ENCODE results near the gene TP53I11.

TP53I11 gene

GRCh38 chr11:44944853-44945235 is 5.8 kb downstream of the TP53I11 start:
- no peaks in the 10 kb centered on the region for H3K27me3 ChIP-seq (ENCODE audit: control insufficient read depth, insufficient read depth, low read length)
- H3K4me3 ChIP-seq (ENCODE audit: low read depth, low read length) = no peak overlapping the region
- peaks cover 41% of the 10 kb centered on the region for H3K4me1 ChIP-seq (ENCODE audit: control insufficient read depth, insufficient read depth, low read length)

GRCh38 chr11:44944181-44944852 is 6.4 kb downstream of the TP53I11 start:
- Histone ChIP-seq H3K36me3 (ENCODE audit: control insufficient read depth, insufficient read depth, low read length) (peaks cover 3% of the 10 kb centered on the region), H3K27ac (ENCODE audit: low read depth, low read length) (no peak overlapping the region), H3K4me3 (ENCODE audit: low read depth, low read length) (no peak overlapping the region), H3K4me1 (ENCODE audit: control insufficient read depth, insufficient read depth, low read length) (peaks cover 44% of the 10 kb centered on the region), H3K9ac (ENCODE audit: low read length) (no peak overlapping the region), H3K27me3 (ENCODE audit: control insufficient read depth, insufficient read depth, low read length) (no peaks in the 10 kb centered on the region), H3K9me3 (ENCODE audit: control insufficient read depth, insufficient read depth, low read depth, low read length) (no peaks in the 10 kb centered on the region)

More at GRCh38 chr11:44944853-44945235, 5.8 kb downstream of the TP53I11 start:
- H3K9ac ChIP-seq (ENCODE audit: low read length) = no peak overlapping the region
- H3K36me3 ChIP-seq (ENCODE audit: control insufficient read depth, insufficient read depth, low read length) = peaks cover 3% of the 10 kb centered on the region
- H3K9me3 ChIP-seq (ENCODE audit: control insufficient read depth, insufficient read depth, low read depth, low read length) = no peaks in the 10 kb centered on the region
- no peak overlapping the region for H3K27ac ChIP-seq (ENCODE audit: low read depth, low read length)

DNA sequence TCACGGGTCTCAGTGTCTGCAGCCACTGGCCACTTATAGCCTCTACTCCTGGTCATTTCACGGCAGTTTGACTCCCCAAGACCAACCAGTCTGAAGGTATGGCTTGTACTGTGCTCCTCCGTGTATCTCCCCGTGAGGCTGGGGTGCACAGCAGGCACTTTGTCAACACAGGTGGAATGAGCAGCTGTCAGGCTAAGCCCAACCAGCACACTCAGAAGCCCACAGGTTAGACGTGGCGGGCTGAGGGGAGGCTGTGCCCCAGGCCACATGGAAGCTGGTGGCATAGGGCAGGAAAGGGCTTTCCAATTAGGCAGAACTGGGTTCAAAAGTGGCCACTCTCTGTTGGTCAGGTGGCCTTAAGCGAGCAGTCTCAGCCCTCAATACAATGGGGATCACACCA is 7.0 kb downstream of the TP53I11 start:
- H3K27me3 ChIP-seq (ENCODE audit: control insufficient read depth, insufficient read depth, low read length) = no peaks in the 10 kb centered on the region
- peaks cover 3% of the 10 kb centered on the region for H3K36me3 ChIP-seq (ENCODE audit: control insufficient read depth, insufficient read depth, low read length)
- no peak overlapping the region for H3K4me3 ChIP-seq (ENCODE audit: low read depth, low read length)
- no peak overlapping the region for H3K9ac ChIP-seq (ENCODE audit: low read length)
- H3K9me3 ChIP-seq (ENCODE audit: control insufficient read depth, insufficient read depth, low read depth, low read length) = no peaks in the 10 kb centered on the region
- peaks cover 43% of the 10 kb centered on the region for H3K4me1 ChIP-seq (ENCODE audit: control insufficient read depth, insufficient read depth, low read length)
- no peak overlapping the region for H3K27ac ChIP-seq (ENCODE audit: low read depth, low read length)

GRCh38 chr11:44943118-44943517 is 7.6 kb downstream of the TP53I11 start:
- no peaks in the 10 kb centered on the region for H3K9me3 ChIP-seq (ENCODE audit: control insufficient read depth, insufficient read depth, low read depth, low read length)
- no peak overlapping the region for H3K4me3 ChIP-seq (ENCODE audit: low read depth, low read length)
- H3K27me3 ChIP-seq (ENCODE audit: control insufficient read depth, insufficient read depth, low read length) = no peaks in the 10 kb centered on the region
- H3K27ac ChIP-seq (ENCODE audit: low read depth, low read length) = no peak overlapping the region
- H3K9ac ChIP-seq (ENCODE audit: low read length) = no peak overlapping the region
- H3K36me3 ChIP-seq (ENCODE audit: control insufficient read depth, insufficient read depth, low read length) = peaks cover 3% of the 10 kb centered on the region
- peaks cover 44% of the 10 kb centered on the region for H3K4me1 ChIP-seq (ENCODE audit: control insufficient read depth, insufficient read depth, low read length)

DNA sequence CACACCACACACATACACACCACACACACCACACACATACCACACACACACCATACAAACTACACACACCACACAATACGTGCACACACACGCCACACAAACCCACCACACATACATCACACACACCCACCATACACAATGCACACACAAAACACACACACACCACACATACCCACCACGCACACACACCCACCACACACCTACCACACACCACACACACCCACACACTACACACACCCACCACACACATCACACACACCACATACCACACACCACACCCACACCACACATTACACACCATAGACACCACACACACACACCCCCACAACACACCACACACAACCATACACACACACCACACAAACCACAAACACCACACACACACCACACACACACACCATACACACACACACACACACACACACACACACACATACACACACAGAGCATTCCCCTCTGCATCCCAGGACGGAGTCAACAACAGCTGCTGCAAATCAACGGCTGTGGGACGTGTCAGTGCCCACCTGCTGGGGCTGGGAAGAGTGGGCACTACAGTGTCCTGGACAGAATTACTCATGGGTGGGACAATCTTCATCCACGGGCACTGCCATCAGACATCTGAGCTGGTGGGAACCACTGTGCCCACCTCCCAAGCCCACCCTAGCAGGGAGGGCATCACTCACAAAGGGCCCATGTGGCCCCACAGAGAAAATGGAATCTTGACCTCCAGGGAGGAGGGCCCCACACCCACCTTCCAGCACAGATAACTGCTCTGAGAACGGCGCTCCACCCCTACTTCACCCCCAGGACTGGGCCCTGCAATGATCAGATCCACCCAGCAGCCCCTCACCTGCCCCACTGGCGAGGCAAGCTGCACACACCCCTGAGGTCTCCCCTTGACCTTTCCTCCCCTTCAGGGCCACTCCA is 8.4 kb downstream of the TP53I11 start:
- Histone ChIP-seq H3K27ac (ENCODE audit: low read depth, low read length) (no peak overlapping the region), H3K36me3 (ENCODE audit: control insufficient read depth, insufficient read depth, low read length) (peaks cover 3% of the 10 kb centered on the region), H3K4me3 (ENCODE audit: low read depth, low read length) (no peak overlapping the region), H3K9me3 (ENCODE audit: control insufficient read depth, insufficient read depth, low read depth, low read length) (no peaks in the 10 kb centered on the region), H3K9ac (ENCODE audit: low read length) (no peak overlapping the region), H3K4me1 (ENCODE audit: control insufficient read depth, insufficient read depth, low read length) (peaks cover 44% of the 10 kb centered on the region), H3K27me3 (ENCODE audit: control insufficient read depth, insufficient read depth, low read length) (no peaks in the 10 kb centered on the region)

- no peak overlapping the region for H3K4me3 ChIP-seq (ENCODE audit: low read depth, low read length)
- no peaks in the 10 kb centered on the region for H3K9me3 ChIP-seq (ENCODE audit: control insufficient read depth, insufficient read depth, low read depth, low read length)
- H3K27me3 ChIP-seq (ENCODE audit: control insufficient read depth, insufficient read depth, low read length) = no peaks in the 10 kb centered on the region
- peaks cover 44% of the 10 kb centered on the region for H3K4me1 ChIP-seq (ENCODE audit: control insufficient read depth, insufficient read depth, low read length)
- no peak overlapping the region for H3K27ac ChIP-seq (ENCODE audit: low read depth, low read length)
- H3K36me3 ChIP-seq (ENCODE audit: control insufficient read depth, insufficient read depth, low read length) = peaks cover 3% of the 10 kb centered on the region
- H3K9ac ChIP-seq (ENCODE audit: low read length) = no peak overlapping the region
These were observed 9.2 kb downstream of the TP53I11 start for GRCh38 chr11:44941259-44942021.

GRCh38 chr11:44940835-44941234 is 9.8 kb downstream of the TP53I11 start:
- Histone ChIP-seq H3K27me3 (ENCODE audit: control insufficient read depth, insufficient read depth, low read length) (no peaks in the 10 kb centered on the region), H3K36me3 (ENCODE audit: control insufficient read depth, insufficient read depth, low read length) (peaks cover 3% of the 10 kb centered on the region), H3K27ac (ENCODE audit: low read depth, low read length) (no peak overlapping the region), H3K4me1 (ENCODE audit: control insufficient read depth, insufficient read depth, low read length) (peaks cover 44% of the 10 kb centered on the region), H3K4me3 (ENCODE audit: low read depth, low read length) (no peak overlapping the region), H3K9me3 (ENCODE audit: control insufficient read depth, insufficient read depth, low read depth, low read length) (no peaks in the 10 kb centered on the region), H3K9ac (ENCODE audit: low read length) (no peak overlapping the region)

DNA sequence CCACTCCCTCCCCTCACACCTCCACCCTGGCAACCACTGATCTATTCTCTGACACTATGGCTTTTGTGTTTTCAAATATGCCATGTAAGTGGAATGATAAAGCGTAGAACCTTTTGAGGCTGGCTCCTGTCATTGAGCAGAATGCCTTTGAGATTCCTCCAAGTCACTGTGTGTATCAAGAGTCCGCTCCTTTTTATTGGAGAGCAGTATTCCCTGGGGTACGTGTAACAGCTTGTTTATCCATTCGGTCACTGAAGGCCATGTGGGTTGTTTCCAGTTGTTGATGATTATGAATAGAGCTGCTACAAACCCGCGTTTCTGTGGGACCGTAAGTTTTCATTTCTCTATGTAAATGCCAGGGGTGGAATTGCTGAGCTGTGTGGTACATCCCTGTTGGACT is 10.3 kb downstream of the TP53I11 start:
- Histone ChIP-seq H3K4me1 (ENCODE audit: control insufficient read depth, insufficient read depth, low read length) (peaks cover 40% of the 10 kb centered on the region), H3K27ac (ENCODE audit: low read depth, low read length) (no peak overlapping the region), H3K27me3 (ENCODE audit: control insufficient read depth, insufficient read depth, low read length) (no peaks in the 10 kb centered on the region), H3K36me3 (ENCODE audit: control insufficient read depth, insufficient read depth, low read length) (peaks cover 3% of the 10 kb centered on the region), H3K9ac (ENCODE audit: low read length) (no peak overlapping the region), H3K4me3 (ENCODE audit: low read depth, low read length) (no peak overlapping the region), H3K9me3 (ENCODE audit: control insufficient read depth, insufficient read depth, low read depth, low read length) (no peaks in the 10 kb centered on the region)

DNA sequence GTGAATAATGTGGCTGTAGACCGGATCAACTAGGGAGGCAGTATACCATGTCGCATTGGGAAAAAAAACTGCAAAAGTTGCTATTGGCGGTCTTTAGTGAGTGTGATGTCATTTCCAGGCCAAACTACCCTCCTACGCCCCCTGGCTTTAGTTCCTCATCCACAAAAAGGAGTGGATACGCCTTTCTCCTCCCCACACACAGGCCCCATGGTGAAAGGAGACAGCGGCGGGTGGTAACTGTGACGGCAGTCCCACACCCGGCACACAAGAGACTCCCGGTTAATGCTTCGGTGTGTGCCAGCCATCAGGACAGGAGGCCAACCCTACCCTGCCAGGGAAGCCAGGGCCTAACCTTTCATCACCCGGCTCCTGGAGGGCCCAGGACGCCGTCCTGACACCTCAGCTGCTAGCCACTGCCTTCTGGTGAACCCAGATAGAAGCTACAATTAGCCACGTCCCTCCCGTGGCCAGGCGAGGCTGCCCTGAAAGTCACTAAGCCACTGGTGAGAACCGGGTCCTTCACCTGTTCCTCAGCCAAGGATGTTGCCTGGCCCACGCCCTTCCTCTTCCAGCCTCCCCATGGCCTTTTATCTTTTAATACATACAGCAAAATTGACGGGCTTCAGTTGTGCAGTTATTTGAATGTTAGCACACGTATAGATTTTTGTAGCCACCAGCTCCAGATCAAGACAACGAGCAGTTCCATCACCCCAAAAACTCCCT is 10.8 kb downstream of the TP53I11 start:
- Histone ChIP-seq H3K9me3 (ENCODE audit: control insufficient read depth, insufficient read depth, low read depth, low read length) (no peaks in the 10 kb centered on the region), H3K4me3 (ENCODE audit: low read depth, low read length) (no peak overlapping the region), H3K9ac (ENCODE audit: low read length) (no peak overlapping the region), H3K4me1 (ENCODE audit: control insufficient read depth, insufficient read depth, low read length) (peaks cover 34% of the 10 kb centered on the region), H3K36me3 (ENCODE audit: control insufficient read depth, insufficient read depth, low read length) (peaks cover 3% of the 10 kb centered on the region), H3K27me3 (ENCODE audit: control insufficient read depth, insufficient read depth, low read length) (no peaks in the 10 kb centered on the region), H3K27ac (ENCODE audit: low read depth, low read length) (no peak overlapping the region)

- Histone ChIP-seq H3K4me1 (ENCODE audit: control insufficient read depth, insufficient read depth, low read length) (peaks cover 18% of the 10 kb centered on the region; the same call in 1 of the 2 replicates), H3K27ac (ENCODE audit: low read depth, low read length) (no peak overlapping the region; the same call in 1 of the 2 replicates), H3K4me3 (ENCODE audit: low read depth, low read length) (no peak overlapping the region), H3K36me3 (ENCODE audit: control insufficient read depth, insufficient read depth, low read length) (peaks cover 13% of the 10 kb centered on the region), H3K9ac (ENCODE audit: low read length) (no peak overlapping the region), H3K27me3 (ENCODE audit: control insufficient read depth, insufficient read depth, low read length) (no peaks in the 10 kb centered on the region), H3K9me3 (ENCODE audit: control insufficient read depth, insufficient read depth, low read depth, low read length) (no peaks in the 10 kb centered on the region)
These were observed 12.5 kb downstream of the TP53I11 start for GRCh38 chr11:44938066-44938691.

All from HUES6 (cell line).